Prostate gland (tissue), 2 donors: ENCODE measurements around the gene C6orf132.

Experiments
- CTCF ChIP-seq, 4 experiments: fragments of 200-600 bp in 2 of 4; fragments of 450-650 bp in 2 of 4; sonication (generic) in 2 of 4; IDR thresholded peaks; 1 replicate in 3 of 4; 2 replicates in 1 of 4; pipeline ENCODE4 v1.5.1; 2016 to 2019; ENCODE audit warnings: antibody characterized with exemption in 4 of 4, mild to moderate bottlenecking in 2 of 4, moderate library complexity in 2 of 4
- POLR2A ChIP-seq: fragments of 450-650 bp; IDR thresholded peaks from one replicate; pipeline ENCODE4 v1.6.1; 2016; ENCODE audit warnings: antibody characterized with exemption, mild to moderate bottlenecking
- POLR2AphosphoS5 ChIP-seq: sonication (generic); formaldehyde crosslinking; IDR thresholded peaks from one replicate; pipeline ENCODE4 v1.6.1; 2017; ENCODE audit warnings: antibody characterized with exemption

- TF ChIP-seq CTCF (IDR thresholded peaks at IDR 0.05) (no peak), POLR2A (no peak), POLR2AphosphoS5 (no peak)
Observed at GRCh38 chr6:42120895-42121865, 21.2 kb downstream of the C6orf132 start.
